Glutamatergic neuron (in vitro differentiated cells): ENCODE results near the gene ARHGAP29. TPM values are rescaled to one million over a fixed set of nuclear protein-coding genes. Genes with fewer than 3 reads are reported as not detected.

Source experiments
- DNase-seq: peaks from one replicate; pipeline ENCODE4 v3.0.0; 2022
- H3K27ac Mint-ChIP-seq: one replicate; pipeline ENCODE4 v1.8.0; 2020; ENCODE audit warnings: mild to moderate bottlenecking, mixed read lengths, inconsistent platforms; ENCODE audit not compliant: unreplicated experiment
- H3K27me3 Mint-ChIP-seq: one replicate; pipeline ENCODE4 v1.8.0; 2020; ENCODE audit warnings: mild to moderate bottlenecking, moderate library complexity, mixed read lengths, inconsistent platforms; ENCODE audit not compliant: unreplicated experiment
- H3K36me3 Mint-ChIP-seq: one replicate; pipeline ENCODE4 v1.8.0; 2020; ENCODE audit warnings: mild to moderate bottlenecking, mixed read lengths, inconsistent platforms; ENCODE audit not compliant: unreplicated experiment
- H3K4me1 Mint-ChIP-seq: one replicate; pipeline ENCODE4 v1.8.0; 2020; ENCODE audit warnings: mild to moderate bottlenecking, low read depth, mixed read lengths, inconsistent platforms; ENCODE audit not compliant: unreplicated experiment
- H3K4me3 Mint-ChIP-seq: one replicate; pipeline ENCODE4 v1.8.0; 2020; ENCODE audit warnings: mild to moderate bottlenecking, mixed read lengths, inconsistent platforms; ENCODE audit not compliant: unreplicated experiment
- H3K9me3 Mint-ChIP-seq: one replicate; pipeline ENCODE4 v1.8.0; 2020; ENCODE audit warnings: mild to moderate bottlenecking, moderate library complexity, mixed read lengths, inconsistent platforms; ENCODE audit not compliant: unreplicated experiment
- total RNA-seq: library from RNA; stranded (reverse); fragmentation: NEBNext Ultra II Directional; extraction: Animal tissue kit (Norgen Biotek cat#: 25700); gene quantifications from one replicate; pipeline ENCODE4 v1.2.1, GENCODE V29; 2021; ENCODE audit not compliant: unreplicated experiment
- TF ChIP-seq, protein P1 (sequence below): fragments of 200-600 bp; sonication (generic); IDR thresholded peaks from one replicate; pipeline ENCODE4 v1.5.0; 2021; ENCODE audit not compliant: partially characterized antibody, unreplicated experiment

Gene ARHGAP29
- total RNA-seq, 1 donor from 2014 or later, result 1.1 TPM

DNA sequence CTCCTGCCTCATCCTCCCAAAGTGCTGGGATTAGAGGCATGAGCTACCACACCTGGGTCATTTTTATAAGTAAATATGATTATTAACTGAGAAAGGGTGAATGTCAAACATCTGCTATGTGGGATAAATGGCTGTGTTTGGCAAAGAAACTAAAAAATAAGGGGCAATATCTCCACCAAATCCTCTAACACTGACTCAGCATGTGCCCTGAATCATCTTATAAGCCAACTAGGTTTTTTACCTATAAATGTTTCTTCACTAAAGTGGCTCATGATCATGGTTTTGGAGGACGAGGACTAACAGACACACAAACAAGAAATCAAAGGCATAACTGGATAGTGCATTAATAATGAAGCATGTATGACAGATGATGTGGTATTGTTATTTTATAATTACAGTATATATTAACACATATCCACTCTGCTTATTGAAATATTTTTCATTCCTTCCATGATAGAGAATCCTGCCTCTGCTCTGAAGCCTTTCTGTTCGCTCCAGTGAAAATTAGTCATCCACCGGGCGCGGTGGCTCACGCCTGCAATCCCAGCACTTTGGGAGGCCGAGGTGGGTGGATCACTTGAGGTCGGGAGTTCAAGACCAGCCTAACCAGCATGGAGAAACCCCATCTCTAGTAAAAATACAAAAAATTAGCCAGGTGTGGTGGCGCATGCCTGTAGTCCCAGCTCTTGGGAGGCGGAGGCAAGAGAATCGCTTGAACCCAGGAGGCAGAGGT is 11.7 kb upstream of the ARHGAP29 start:
- TF ChIP-seq, protein P1, sequence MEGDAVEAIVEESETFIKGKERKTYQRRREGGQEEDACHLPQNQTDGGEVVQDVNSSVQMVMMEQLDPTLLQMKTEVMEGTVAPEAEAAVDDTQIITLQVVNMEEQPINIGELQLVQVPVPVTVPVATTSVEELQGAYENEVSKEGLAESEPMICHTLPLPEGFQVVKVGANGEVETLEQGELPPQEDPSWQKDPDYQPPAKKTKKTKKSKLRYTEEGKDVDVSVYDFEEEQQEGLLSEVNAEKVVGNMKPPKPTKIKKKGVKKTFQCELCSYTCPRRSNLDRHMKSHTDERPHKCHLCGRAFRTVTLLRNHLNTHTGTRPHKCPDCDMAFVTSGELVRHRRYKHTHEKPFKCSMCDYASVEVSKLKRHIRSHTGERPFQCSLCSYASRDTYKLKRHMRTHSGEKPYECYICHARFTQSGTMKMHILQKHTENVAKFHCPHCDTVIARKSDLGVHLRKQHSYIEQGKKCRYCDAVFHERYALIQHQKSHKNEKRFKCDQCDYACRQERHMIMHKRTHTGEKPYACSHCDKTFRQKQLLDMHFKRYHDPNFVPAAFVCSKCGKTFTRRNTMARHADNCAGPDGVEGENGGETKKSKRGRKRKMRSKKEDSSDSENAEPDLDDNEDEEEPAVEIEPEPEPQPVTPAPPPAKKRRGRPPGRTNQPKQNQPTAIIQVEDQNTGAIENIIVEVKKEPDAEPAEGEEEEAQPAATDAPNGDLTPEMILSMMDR, result no peak
- no peak overlapping the region for H3K27ac Mint-ChIP-seq
- no peak for DNase-seq
- H3K9me3 Mint-ChIP-seq, result no peaks in the 10 kb centered on the region
- H3K36me3 Mint-ChIP-seq, result peaks cover 1% of the 10 kb centered on the region
- peaks cover 7% of the 10 kb centered on the region for H3K27me3 Mint-ChIP-seq
- H3K4me3 Mint-ChIP-seq, result no peak overlapping the region
- H3K4me1 Mint-ChIP-seq, result peaks cover 2% of the 10 kb centered on the region

DNA sequence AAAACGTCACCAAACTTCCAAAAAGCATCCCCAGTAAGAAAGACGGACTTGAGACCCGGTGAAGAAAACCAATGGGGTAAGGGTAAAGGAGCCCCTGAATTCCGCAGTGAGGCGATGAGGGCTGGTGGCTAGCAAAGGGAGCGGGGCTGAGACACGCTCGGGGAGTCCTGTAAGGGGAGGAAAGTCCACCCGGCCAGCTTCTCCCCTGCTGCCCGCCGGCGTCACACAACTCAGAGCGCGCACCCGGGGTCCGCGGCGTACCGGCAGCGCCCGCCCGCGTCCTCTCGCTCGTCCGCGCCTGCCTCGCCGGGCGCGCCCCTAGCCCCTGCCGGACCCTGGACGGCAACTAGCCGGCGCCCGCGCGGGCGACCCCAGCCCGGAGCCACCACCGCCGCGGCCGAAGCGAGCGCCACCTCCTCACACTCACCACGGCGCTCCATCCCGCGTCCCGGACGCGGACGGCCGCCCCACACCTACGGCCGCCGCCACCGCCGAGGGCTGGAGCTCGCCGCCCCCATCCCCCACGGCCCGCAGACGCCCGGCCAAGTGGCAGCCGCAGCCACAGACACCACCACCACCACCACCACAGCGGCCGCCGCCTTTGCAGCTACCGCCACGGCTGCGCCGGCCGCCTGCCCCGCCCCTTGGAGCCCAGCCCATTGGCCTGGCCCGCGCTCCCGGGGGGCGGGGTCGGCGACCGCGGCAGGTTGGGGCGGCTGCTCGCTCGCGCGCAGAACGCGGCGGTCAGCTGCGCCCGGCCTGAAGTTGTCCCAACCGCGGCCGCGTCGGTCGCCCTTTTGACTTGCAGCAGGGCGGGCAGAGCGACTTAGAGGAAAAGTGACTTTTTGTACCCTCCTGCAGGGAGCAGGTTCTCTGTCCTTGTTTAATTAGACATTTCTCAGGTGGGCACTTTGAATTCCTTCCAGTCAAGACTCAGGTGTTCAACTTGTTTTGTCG is 10.0 kb upstream of the ARHGAP29 start:
- Mint-ChIP-seq H3K36me3 (peaks cover 13% of the 10 kb centered on the region), H3K4me3 (peak overlapping the region; percentile 89), H3K27me3 (peaks cover 7% of the 10 kb centered on the region), H3K27ac (no peak overlapping the region), H3K4me1 (peaks cover 2% of the 10 kb centered on the region), H3K9me3 (no peaks in the 10 kb centered on the region)
- TF ChIP-seq, protein P1, result no peak
- peak; percentile 86 for DNase-seq

DNA sequence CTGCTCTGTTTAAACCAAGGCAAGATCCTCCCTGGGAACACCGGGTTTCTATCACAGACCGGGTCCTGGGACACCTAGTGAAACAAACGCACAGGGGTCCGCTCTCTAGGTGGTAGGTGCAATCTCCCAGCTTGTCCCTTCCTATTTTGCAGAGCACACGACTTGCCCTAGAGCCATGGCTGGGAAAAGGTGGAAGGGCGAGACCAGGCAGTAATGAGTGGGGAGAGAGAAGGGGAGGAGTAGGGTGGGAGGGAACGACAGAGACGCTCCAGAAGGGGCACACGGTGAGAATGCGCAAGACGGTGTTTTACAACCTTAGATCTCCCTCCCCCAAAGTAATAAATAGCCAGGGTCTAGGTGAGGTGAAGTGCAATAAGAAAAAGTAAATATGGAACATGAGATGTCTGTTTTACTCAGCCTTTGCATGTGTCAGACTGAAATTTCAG is 9.3 kb upstream of the ARHGAP29 start:
- Mint-ChIP-seq H3K27me3 (peaks cover 7% of the 10 kb centered on the region), H3K36me3 (peaks cover 13% of the 10 kb centered on the region), H3K4me3 (peak overlapping the region; percentile 84), H3K4me1 (peaks cover 2% of the 10 kb centered on the region), H3K9me3 (no peaks in the 10 kb centered on the region), H3K27ac (no peak overlapping the region)
- TF ChIP-seq, protein P1, result no peak
- DNase-seq, result no peak

DNA sequence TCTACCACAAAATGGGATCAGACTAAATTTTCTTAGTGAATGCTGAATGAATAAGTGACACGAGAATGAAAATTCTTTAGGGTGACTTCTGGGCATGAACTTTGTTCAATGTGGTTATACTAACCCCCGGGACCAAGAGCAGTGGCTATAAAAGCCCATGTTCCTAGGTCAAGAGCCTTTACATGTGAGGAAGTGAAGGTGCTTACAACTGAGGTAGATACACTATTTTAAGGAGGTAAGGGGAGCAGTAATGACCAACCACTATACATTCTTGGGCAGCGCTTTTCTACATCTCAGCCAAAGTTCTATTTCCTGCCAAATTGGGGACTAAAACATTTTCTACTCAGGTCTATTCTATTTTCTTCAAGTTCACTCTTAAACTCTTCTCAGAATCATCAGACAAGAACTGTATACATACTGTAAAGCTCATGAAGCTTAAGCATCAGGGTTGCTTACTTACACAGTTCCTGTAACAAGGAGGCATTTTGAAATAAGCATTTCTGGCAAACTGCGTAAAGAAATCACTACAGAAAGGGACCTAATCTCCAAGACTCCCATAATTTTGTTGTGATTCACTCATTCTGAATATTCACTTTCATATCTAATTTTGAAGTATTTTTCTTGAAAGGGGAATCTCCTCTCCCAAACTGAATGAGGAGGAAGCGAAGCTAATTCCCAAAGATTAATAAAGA is 8.5 kb upstream of the ARHGAP29 start:
- Mint-ChIP-seq H3K27me3 (peaks cover 7% of the 10 kb centered on the region), H3K9me3 (no peaks in the 10 kb centered on the region), H3K4me3 (no peak overlapping the region), H3K27ac (no peak overlapping the region), H3K4me1 (peaks cover 2% of the 10 kb centered on the region), H3K36me3 (peaks cover 13% of the 10 kb centered on the region)
- no peak for DNase-seq
- TF ChIP-seq, protein P1, result no peak
